Measurements from ENCODE around the gene RNF187. TPM values are rescaled to one million over a fixed set of nuclear protein-coding genes. Genes with fewer than 3 reads are reported as not detected.
A peak's percentile ranks its signal among the peaks of the same experiment; 100 is the strongest.

RNF187 gene
- total RNA-seq, 1 donor from 2014 or later = 148 TPM

GRCh38 chr1:228513236-228513900 lies 26.2 kb downstream of the RNF187 start:
- intact Hi-C loops (cut with micrococcal nuclease) = no loop called here
- no peak for DNase-seq
- Mint-ChIP-seq H3K27ac (no peak overlapping the region), H3K4me1 (peaks cover 24% of the 10 kb centered on the region), H3K9me3 (no peaks in the 10 kb centered on the region), H3K4me3 (no peak overlapping the region), H3K36me3 (ENCODE audit: low read depth) (no peaks in the 10 kb centered on the region), H3K27me3 (peaks cover 41% of the 10 kb centered on the region)

DNA sequence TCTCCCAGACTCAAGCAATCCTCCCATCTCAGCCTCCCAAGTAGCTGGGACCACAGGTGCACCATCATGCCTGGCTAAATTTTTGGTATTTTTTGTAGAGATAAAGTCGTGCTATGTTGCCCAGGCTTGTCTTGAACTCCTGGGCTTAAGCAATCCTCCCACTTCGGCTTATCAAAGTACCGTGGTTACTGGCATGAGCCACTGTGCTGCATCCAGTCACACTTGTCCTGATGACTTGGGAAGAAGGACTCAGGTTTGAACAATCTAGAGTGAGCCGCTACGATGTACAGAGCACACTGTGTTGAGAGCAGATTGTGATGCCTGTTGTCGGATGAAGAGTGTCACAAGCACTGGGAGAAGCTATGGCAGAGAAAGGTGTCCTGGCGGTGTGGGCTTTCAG lies 27.2 kb downstream of the RNF187 start:
- H3K4me1 Mint-ChIP-seq = peaks cover 16% of the 10 kb centered on the region
- no peak overlapping the region for H3K27ac Mint-ChIP-seq
- H3K36me3 Mint-ChIP-seq (ENCODE audit: low read depth) = no peaks in the 10 kb centered on the region
- no peak overlapping the region for H3K4me3 Mint-ChIP-seq
- no peaks in the 10 kb centered on the region for H3K9me3 Mint-ChIP-seq
- intact Hi-C loops (cut with micrococcal nuclease) = loop anchor here (2.0 kb wide), 4 partner anchors 14 to 384 kb away; no protein-coding TSS in a partner anchor
- peaks cover 45% of the 10 kb centered on the region for H3K27me3 Mint-ChIP-seq
- DNase-seq = no peak

GRCh38 chr1:228515200-228515834 lies 28.1 kb downstream of the RNF187 start:
- peaks cover 13% of the 10 kb centered on the region for H3K4me1 Mint-ChIP-seq
- no peaks in the 10 kb centered on the region for H3K36me3 Mint-ChIP-seq (ENCODE audit: low read depth)
- intact Hi-C loops (cut with micrococcal nuclease) = loop anchor here (2.0 to 5.0 kb wide), 5 partner anchors 15 to 518 kb away; no protein-coding TSS in a partner anchor
- DNase-seq = peak; percentile 80
- H3K9me3 Mint-ChIP-seq = peaks cover 2% of the 10 kb centered on the region
- peaks cover 51% of the 10 kb centered on the region for H3K27me3 Mint-ChIP-seq
- H3K4me3 Mint-ChIP-seq = no peak overlapping the region
- H3K27ac Mint-ChIP-seq = no peak overlapping the region

DNA sequence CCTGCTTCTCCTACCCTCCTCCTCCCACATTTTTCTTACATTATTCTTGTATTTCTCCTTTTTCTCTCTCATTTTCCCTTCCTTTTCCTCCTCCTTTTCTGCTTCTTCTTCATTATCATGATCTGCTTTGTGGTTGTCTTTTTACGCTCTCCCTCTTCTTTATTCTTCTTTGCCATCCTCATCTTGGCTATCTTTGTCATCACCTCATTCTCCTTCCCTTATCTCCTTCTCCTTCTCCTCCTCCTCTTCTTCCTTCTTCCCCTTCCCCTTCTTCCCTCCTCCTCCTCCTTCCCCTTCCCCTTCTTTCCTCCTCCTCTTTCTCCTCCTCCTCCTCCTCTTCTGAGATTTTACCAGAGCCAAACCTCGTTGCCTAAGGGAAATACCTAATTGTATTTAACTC lies 30.5 kb downstream of the RNF187 start:
- intact Hi-C loops (cut with micrococcal nuclease) = loop anchor here (5.0 kb wide), 1 partner anchor 520 kb away; no protein-coding TSS in a partner anchor
- Mint-ChIP-seq H3K9me3 (peaks cover 4% of the 10 kb centered on the region), H3K27me3 (peaks cover 48% of the 10 kb centered on the region), H3K4me3 (no peak overlapping the region), H3K27ac (no peak overlapping the region), H3K4me1 (peaks cover 6% of the 10 kb centered on the region), H3K36me3 (ENCODE audit: low read depth) (no peaks in the 10 kb centered on the region)
- no peak for DNase-seq

DNA sequence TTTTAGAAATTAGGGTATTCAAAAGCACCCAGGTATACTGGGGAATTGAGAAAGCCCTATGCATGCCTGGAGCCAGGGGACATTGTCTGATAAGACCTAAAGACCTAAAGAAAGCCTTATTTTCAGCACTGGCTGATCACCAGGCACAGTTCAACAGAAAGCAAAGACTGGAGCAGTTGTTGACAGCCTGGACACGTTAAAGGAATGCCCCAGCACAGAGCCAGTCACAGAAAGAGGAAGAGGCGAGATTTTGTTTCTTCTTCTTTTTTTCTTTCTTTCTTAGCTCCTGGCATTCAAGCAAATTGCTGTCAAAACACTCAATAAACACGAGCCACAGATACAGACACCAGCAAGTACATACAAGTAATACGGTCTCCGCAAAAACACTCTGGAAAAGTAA lies 40.4 kb downstream of the RNF187 start:
- H3K9me3 Mint-ChIP-seq = peaks cover 9% of the 10 kb centered on the region
- intact Hi-C loops (cut with micrococcal nuclease) = no loop called here
- DNase-seq = no peak
- H3K27ac Mint-ChIP-seq = no peak overlapping the region
- H3K4me3 Mint-ChIP-seq = no peak overlapping the region
- H3K27me3 Mint-ChIP-seq = peaks cover 5% of the 10 kb centered on the region
- no peaks in the 10 kb centered on the region for H3K4me1 Mint-ChIP-seq
- no peaks in the 10 kb centered on the region for H3K36me3 Mint-ChIP-seq (ENCODE audit: low read depth)

DNA sequence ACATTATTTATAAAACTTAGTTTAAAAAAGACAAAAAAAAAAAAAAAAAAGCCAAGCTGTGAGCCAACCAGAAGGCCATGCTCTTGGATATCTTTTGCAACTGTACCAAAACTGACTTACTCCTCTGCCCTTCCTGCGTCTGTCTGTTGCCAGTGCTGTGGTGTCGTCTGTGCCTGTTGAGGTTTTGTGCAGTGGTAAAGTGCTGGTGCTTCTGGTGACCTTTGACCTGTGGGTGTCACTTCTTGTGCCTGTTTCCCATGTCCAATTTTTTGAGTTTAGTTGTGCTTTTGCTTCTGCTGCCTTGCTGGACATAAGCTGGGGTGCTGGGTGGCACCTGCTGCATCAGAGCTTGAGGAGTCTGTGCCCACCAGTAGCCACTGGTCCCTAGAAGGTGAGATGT lies 41.4 kb downstream of the RNF187 start:
- intact Hi-C loops (cut with micrococcal nuclease) = no loop called here
- no peak for DNase-seq
- Mint-ChIP-seq H3K9me3 (peaks cover 13% of the 10 kb centered on the region), H3K27ac (no peak overlapping the region), H3K4me1 (no peaks in the 10 kb centered on the region), H3K27me3 (peaks cover 3% of the 10 kb centered on the region), H3K36me3 (ENCODE audit: low read depth) (no peaks in the 10 kb centered on the region), H3K4me3 (no peak overlapping the region)

DNA sequence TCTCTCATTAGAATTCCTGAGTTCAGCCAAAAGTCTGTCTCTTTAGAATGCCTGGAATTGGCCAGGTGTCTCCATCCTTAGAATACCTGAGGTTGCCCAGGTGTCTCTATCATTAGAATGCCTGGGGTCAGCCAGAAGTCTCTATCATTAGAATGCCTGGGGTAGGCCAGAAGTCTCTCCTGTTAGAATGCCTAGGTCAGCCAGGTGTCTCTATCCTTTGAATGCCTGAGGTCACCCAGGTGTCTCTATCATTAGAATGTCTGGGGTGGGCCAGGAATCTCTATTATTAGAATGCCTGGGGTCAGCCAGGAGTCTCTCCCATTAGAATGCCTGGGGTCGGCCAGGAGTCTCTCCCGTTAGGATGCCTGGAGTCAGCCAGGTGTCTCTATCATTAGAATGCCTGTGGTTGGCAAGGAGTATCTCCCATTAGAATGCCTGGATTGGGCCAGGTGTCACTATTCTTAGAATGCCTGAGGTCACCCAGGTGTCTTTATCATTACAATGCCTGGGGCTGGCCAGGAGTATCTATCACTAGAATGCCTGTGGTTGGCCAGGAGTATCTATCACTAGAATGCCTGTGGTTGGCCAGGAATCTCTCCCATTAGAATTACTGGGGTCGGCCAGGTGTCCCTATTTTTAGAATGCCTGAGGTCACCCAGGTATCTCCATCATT lies 43.0 kb downstream of the RNF187 start:
- H3K4me3 Mint-ChIP-seq = no peak overlapping the region
- DNase-seq = no peak
- H3K9me3 Mint-ChIP-seq = peaks cover 12% of the 10 kb centered on the region
- no peaks in the 10 kb centered on the region for H3K27me3 Mint-ChIP-seq
- intact Hi-C loops (cut with micrococcal nuclease) = no loop called here
- H3K36me3 Mint-ChIP-seq (ENCODE audit: low read depth) = no peaks in the 10 kb centered on the region
- no peak overlapping the region for H3K27ac Mint-ChIP-seq
- no peaks in the 10 kb centered on the region for H3K4me1 Mint-ChIP-seq

DNA sequence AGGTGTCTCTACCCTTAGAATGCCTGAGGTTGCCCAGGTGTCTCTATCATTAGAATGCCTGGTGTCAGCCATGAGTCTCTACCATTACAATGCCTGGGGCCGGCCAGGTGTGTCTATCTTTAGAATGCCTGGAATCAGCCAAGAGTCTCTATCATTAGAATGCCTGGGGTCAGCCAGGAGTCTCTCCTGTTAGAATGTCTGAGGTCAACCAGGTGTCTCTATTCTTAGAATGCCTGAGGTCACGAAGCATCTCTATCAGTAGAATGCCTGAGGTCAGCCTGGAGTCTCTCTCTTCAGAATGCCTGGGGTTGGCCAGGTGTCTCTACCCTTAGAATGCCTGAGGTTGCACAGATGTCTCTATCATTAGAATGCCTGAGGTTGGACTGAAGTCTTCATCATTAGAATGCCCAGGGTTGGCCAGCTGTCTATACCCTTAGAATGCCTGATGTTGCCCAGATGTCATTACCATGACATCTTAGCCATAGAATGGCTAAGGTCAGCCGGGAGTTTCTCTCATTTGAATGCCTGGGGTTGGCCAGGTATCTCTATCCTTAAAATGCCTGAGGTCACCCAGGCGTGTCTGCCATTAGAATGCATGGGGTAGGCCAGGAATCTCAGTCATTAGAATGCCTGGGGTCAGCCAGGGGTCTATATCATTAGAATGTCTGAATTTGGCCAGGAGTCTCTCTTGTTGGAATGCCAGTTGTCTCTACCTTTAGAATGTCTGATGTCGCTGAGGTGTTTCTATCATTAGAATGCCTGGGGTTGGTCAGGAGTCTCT lies 44.0 kb downstream of the RNF187 start:
- Mint-ChIP-seq H3K27ac (no peak overlapping the region), H3K4me1 (no peaks in the 10 kb centered on the region), H3K36me3 (ENCODE audit: low read depth) (no peaks in the 10 kb centered on the region), H3K27me3 (no peaks in the 10 kb centered on the region), H3K4me3 (no peak overlapping the region), H3K9me3 (peaks cover 19% of the 10 kb centered on the region)
- intact Hi-C loops (cut with micrococcal nuclease) = no loop called here
- no peak for DNase-seq

- no peak overlapping the region for H3K4me3 Mint-ChIP-seq
- H3K9me3 Mint-ChIP-seq = peaks cover 29% of the 10 kb centered on the region
These were observed 51.6 kb downstream of the RNF187 start for GRCh38 chr1:228538831-228539230.

GRCh38 chr1:228540161-228540917 lies 53.2 kb downstream of the RNF187 start:
- no peaks in the 10 kb centered on the region for H3K36me3 Mint-ChIP-seq (ENCODE audit: low read depth)
- no peaks in the 10 kb centered on the region for H3K4me1 Mint-ChIP-seq
- intact Hi-C loops (cut with micrococcal nuclease) = no loop called here
- no peak overlapping the region for H3K27ac Mint-ChIP-seq
- no peak for DNase-seq
- peaks cover 31% of the 10 kb centered on the region for H3K9me3 Mint-ChIP-seq
- H3K4me3 Mint-ChIP-seq = no peak overlapping the region
- H3K27me3 Mint-ChIP-seq = no peaks in the 10 kb centered on the region

More at GRCh38 chr1:228538831-228539230, 51.6 kb downstream of the RNF187 start:
- no peaks in the 10 kb centered on the region for H3K36me3 Mint-ChIP-seq (ENCODE audit: low read depth)
- DNase-seq = no peak
- H3K4me1 Mint-ChIP-seq = no peaks in the 10 kb centered on the region
- H3K27ac Mint-ChIP-seq = no peak overlapping the region
- no peaks in the 10 kb centered on the region for H3K27me3 Mint-ChIP-seq
- intact Hi-C loops (cut with micrococcal nuclease) = no loop called here

DNA sequence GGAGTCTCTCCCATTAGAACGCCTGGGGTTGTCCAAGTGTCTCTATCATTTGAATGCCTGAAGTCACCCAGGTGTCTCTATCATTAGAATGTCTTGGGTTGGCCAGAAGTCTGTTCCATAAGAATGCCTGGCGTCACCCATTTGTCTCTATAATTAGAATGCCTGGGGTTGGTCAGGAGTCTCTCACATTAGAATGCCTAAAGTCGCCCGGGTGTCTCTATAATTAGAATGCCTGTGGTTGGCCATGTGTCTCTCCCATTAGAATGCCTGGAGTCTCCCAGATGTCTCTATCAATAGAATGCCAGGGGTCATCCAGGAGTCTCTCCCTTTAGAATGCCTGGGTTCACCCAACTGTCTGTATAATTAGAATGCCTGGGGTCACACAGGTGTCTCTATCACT lies 54.5 kb downstream of the RNF187 start:
- intact Hi-C loops (cut with micrococcal nuclease) = no loop called here
- Mint-ChIP-seq H3K9me3 (peaks cover 22% of the 10 kb centered on the region), H3K4me1 (no peaks in the 10 kb centered on the region), H3K4me3 (no peak overlapping the region), H3K27me3 (no peaks in the 10 kb centered on the region), H3K27ac (no peak overlapping the region), H3K36me3 (ENCODE audit: low read depth) (no peaks in the 10 kb centered on the region)
- no peak for DNase-seq

GRCh38 chr1:228542376-228542775 lies 55.2 kb downstream of the RNF187 start:
- Mint-ChIP-seq H3K9me3 (peaks cover 20% of the 10 kb centered on the region), H3K4me3 (no peak overlapping the region), H3K27me3 (no peaks in the 10 kb centered on the region), H3K4me1 (no peaks in the 10 kb centered on the region), H3K27ac (no peak overlapping the region), H3K36me3 (ENCODE audit: low read depth) (no peaks in the 10 kb centered on the region)
- no peak for DNase-seq
- intact Hi-C loops (cut with micrococcal nuclease) = no loop called here

- Mint-ChIP-seq H3K36me3 (ENCODE audit: low read depth) (no peaks in the 10 kb centered on the region), H3K27ac (no peak overlapping the region), H3K4me1 (no peaks in the 10 kb centered on the region), H3K4me3 (no peak overlapping the region), H3K27me3 (no peaks in the 10 kb centered on the region), H3K9me3 (peaks cover 20% of the 10 kb centered on the region)
- intact Hi-C loops (cut with micrococcal nuclease) = no loop called here
- DNase-seq = no peak
These were observed 55.8 kb downstream of the RNF187 start for GRCh38 chr1:228542981-228543380.

Data from activated CD4-positive, alpha-beta T cell treated with anti-CD3 and anti-CD28 coated beads, Interleukin-2, amount 10 ng/mL, durations not matched to agents 24 days and 14 days (primary cell).